K562 (cell line): ENCODE measurements around the gene PARD3.

ENCODE experiments used
- ARHGAP35 ChIP-seq: fragments of 450-650 bp; IDR thresholded peaks from 2 replicates; pipeline ENCODE4 v1.6.1; 2018; ENCODE audit not compliant: partially characterized antibody
- HDGF ChIP-seq: fragments of 450-650 bp; IDR thresholded peaks from 2 replicates; pipeline ENCODE4 v1.6.1; 2016
- NFIC ChIP-seq: fragments of 450-650 bp; IDR thresholded peaks from 2 replicates; pipeline ENCODE4 v1.6.1; 2017; ENCODE audit warnings: mild to moderate bottlenecking, inconsistent platforms
- REST ChIP-seq, 2 experiments: fragments of 450-650 bp; formaldehyde crosslinking in 1 of 2; IDR thresholded peaks; 2 replicates each; pipeline versions ENCODE4 v1.4.0 to v1.6.1; 2014 to 2020; ENCODE audit warnings: mild to moderate bottlenecking in 2 of 2, borderline replicate concordance in 1 of 2, low read depth in 1 of 2
- SRF ChIP-seq, 2 experiments: fragments of 250-450, 450-650 bp in 1 of 2; sonication (Bioruptor Pico) in 1 of 2; sonication (generic) in 1 of 2; formaldehyde crosslinking; IDR thresholded peaks; 2 replicates each; pipeline versions ENCODE4 v1.5.0 to v1.5.1; 2020 to 2022; ENCODE audit warnings: mild to moderate bottlenecking in 1 of 2, missing genetic modification reagents in 1 of 2
- STAG1 ChIP-seq: sonication (generic); formaldehyde crosslinking; IDR thresholded peaks from 2 replicates; pipeline ENCODE4 v1.5.0; 2020; ENCODE audit warnings: missing genetic modification reagents, borderline replicate concordance
- ZBTB40 ChIP-seq, 2 experiments: fragments of 450-650 bp in 1 of 2; sonication (generic) in 1 of 2; formaldehyde crosslinking in 1 of 2; IDR thresholded peaks; 2 replicates each; pipeline versions ENCODE4 v1.7.1 to v1.9.0; 2016 to 2022; ENCODE audit warnings: inconsistent platforms in 1 of 2, mild to moderate bottlenecking in 1 of 2, missing genetic modification reagents in 1 of 2

GRCh38 chr10:34853357-34853756 is 38.3 kb upstream of the PARD3 start:
- TF ChIP-seq HDGF (no peak), REST (IDR thresholded peaks at IDR 0.05; ENCODE audit: borderline replicate concordance) (no peak), REST (CRISPR knock-in tag; IDR thresholded peaks at IDR 0.05; ENCODE audit: low read depth) (no peak), ARHGAP35 (no peak), SRF (CRISPR knock-in tag; IDR thresholded peaks at IDR 0.05) (no peak), STAG1 (CRISPR knock-in tag) (no peak), ZBTB40 (IDR thresholded peaks at IDR 0.05) (no peak), ZBTB40 (CRISPR knock-in tag; IDR thresholded peaks at IDR 0.05) (no peak), NFIC (no peak)
